Amygdala (tissue), 56 donors: Measurements from ENCODE around the gene PPRC1.

Experiments used
- DNase-seq, 56 donors: peaks; one replicate each; lab custom pipeline; 2025; lab: John Stamatoyannopoulos, UW

Gene PPRC1

DNA sequence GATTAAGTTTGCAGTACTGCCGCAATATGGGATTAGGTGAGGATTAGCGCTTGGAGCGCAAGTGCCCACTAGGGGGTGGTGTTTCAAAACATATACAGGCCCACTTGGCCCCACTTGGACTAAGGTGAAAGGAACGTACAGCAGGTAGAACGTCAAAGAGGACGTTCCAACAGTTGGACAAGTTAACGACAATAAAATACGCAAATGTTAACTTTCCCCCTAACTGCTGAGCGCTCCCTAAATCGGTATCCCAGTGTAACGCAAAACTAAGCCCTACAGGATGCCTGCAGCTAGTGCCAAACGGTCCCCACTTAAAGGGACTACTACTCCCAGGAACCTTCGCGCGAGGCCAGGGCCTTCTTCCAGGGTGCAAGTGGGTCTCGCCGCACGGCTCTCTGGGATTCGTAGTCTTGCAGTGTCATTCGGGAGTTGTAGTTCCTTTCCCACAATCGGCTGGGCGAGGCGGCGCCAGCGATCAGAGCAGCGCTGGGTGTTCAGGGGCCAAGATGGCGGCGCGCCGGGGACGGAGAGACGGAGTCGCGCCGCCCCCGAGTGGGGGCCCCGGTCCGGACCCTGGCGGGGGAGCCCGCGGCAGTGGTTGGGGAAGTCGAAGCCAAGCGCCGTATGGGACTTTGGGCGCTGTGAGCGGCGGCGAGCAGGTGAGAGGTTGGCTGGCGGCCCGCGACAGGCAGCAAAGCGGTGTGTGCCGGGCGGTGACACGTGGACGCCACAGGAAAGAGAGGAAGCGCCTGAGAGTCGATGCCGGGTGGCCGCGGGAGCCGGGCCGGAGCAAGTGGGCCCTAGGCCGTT, at the start of gene PPRC1:
PPRC1 (plus strand) TSS at position 478 of the 810 bp plus-strand sequence; CDS start at position 507, 29 bp downstream.
- peak; percentile 73 to 99 (median 98) for DNase-seq

DNA sequence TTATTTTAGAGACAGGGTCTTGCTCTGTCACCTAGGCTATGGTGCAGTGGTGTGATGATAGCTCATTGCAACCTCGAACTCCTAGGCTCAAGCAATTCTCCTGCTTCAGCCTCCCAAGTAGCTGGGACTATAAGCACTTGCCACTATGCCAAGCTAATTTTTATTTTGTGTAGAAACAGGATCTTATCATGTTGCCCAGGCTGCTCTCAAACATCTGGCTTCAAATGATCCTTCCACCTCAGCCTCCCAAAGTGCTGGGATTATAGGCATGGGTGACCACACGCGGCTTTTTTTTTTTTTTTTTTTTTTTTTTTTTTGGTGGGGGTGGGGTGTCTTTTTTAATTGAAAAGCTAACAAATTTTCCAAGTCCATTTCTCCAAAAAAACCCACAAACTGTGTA, 49.3 kb upstream of the PPRC1 start:
- DNase-seq: no peak

GRCh38 chr10:102085336-102085735, 47.5 kb upstream of the PPRC1 start:
- DNase-seq: no peak

- DNase-seq: no peak
These were observed 46.6 kb upstream of the PPRC1 start for GRCh38 chr10:102086196-102086595.

DNA sequence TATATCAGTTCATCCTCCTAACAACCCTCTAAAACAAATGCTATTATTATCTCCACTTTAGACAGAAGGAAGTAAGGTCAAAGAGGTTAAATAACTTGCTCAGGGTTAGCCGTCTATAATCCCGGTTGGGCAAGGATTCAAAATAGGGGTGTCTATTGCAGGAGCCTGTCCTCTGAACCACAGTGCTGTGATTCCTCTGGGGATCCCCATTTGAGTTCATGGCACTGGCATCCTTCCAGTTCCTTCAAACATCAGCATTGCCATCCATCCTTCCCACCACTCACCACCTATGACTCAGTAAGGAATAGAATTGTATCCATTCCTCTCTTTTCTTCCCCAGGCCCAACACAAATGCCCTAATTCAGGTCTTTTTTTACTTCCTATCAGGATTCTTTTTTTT, 42.1 kb upstream of the PPRC1 start:
- DNase-seq: no peak

GRCh38 chr10:102096449-102096848, 36.4 kb upstream of the PPRC1 start:
- DNase-seq: no peak

GRCh38 chr10:102101152-102101551, 31.7 kb upstream of the PPRC1 start:
- DNase-seq: no peak

- DNase-seq: no peak
These were observed 30.4 kb upstream of the PPRC1 start for GRCh38 chr10:102102421-102102820.

DNA sequence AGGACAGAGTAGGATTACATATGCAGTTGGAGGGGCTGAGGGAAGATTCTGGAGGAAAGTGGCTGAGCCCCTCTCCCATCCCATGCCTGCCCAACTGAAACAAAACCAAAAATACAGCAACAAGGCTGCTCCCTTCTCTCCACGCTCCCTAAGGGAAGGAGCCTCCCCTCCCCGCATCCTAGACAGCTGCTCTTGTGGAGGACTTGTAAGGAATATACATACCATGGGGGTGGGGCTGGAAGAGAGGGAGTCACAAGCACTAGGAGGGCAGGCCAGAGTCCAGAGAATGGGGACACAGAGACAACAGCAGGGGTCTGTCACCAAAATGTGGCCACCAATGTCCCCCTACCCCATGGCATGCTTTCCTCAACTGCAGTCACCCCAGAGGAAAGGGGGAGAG, 25.8 kb upstream of the PPRC1 start:
- DNase-seq: no peak

DNA sequence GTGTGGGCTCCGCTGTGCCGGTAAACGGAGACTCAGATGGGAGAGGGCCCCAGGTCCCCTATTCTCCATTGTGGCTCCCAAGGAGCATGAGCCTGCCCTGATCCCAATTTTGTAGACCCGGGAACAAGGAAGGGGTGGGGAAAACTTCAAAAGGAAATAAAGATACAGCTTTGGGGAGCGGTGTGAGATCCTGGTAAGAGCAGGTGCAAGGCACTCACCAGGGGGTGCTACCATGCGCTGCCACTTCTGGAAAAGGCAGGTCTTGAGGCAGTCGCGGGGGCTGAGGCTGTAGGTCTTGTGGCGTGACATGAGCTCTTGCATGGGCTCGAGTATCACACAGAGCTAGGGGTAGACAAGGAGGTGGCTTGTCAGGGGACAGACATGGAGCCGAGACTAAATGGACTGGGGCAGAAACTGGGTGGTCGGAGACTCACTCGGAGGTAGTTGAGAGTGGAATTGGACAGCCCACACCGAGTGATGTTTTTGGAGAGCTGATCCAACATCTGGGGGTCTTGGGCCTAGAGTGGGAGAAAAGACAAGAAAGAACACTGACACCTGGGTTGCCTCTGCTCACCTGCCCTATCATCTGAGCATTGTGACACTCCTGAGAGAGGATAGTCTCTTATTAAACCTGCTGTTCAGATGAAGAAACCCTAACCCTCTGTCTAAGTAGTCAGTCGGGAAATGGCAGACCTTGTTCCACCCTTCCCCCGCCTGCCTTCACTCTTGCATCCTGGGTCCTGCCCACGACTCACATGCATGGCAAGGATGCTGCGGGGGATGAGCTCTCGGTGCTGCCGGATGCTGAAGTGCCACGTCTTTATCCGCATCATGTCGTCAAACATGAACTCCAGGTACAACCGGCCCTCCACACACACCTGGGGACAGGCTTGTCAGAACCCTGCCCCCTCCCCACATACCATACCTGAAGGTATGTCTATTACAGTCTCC, 23.4 kb upstream of the PPRC1 start:
- no peak for DNase-seq

- DNase-seq: no peak
These were observed 21.6 kb upstream of the PPRC1 start for GRCh38 chr10:102111276-102111675.

DNA sequence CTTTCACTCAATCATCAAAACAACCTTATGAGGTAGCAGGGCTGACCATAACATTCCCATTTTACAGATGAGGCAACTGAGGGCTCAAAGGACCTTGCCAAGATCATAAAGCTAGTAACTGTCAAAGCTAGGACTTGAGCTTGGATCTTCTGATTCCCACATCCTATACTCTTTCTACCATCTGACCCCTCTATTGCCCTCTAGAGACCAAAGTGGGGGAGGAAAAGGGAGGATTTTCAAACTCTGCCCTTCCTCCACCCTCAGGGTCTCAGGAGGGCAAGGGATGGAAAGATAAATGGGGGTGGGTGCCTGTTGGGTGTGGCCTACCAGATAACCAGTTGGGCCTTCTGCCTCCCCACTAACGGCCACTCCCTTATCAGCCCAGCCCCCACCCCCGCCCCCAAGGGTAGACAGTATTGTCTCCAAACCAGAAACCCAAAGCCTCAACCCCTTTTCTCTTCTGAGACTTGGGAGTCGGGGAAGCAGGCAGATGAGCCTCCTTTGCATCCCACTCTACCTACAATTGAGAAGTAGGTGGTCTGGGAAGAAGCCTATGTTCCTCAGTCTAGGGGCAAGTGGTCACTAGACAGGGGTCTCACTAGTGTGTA, 20.5 kb upstream of the PPRC1 start:
- no peak for DNase-seq

DNA sequence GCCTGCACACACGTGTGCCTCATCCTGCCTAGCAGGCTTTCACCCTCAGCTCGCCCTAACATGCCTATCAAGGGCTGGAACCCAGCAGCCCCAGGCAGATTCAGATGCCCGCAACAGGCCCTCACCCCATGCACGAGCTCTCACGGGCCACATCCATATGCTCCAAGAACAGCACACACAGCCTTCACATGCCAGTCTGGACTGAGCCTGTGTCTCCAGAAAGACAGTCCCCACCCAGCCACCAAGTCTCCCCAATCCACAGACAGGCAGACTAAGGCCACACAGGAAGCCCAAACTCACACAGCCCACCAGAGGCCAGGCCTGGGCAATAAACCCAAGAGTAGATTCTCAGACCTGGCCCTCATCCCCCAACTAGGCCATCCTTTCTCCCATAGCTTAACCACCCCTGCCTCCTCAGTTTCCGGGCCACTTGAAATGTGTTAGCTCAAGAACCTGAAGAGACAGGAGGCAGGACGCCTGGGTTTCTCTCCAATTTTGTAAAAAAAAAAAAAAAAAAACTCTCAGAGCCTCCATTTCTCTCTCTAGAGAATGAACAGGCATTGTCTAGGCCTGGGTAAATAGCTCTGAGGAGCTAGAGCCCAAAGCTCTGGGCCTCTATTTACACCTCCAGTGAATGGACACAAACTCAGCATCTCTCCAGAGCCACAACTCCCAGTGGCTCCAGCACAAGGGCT, 19.4 kb upstream of the PPRC1 start:
- no peak for DNase-seq

GRCh38 chr10:102113956-102114857, 18.6 kb upstream of the PPRC1 start:
- DNase-seq: peak in 10 of 56 donors; percentile 17 to 61 (median 40)

- peak in 55 of 56 donors; percentile 27 to 95 (median 82) for DNase-seq
These were observed 17.8 kb upstream of the PPRC1 start for GRCh38 chr10:102114861-102115618.

DNA sequence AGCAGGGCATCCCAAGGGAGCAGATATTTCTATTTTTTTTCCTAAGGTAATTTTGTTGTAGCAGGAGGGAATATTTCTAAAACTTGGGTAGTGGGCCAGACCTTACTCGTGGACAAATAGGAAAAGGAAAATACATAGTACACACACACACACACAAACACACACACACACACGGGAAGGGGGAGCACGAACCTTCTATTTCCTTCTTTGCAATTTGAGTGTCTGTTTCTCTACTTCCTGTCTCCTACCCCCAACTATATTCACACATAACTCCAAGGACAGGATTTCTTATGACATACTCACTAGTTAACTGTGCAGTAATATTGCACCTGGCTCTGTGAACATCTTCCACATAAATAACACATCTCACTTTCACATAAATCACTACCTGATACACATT, 17.1 kb upstream of the PPRC1 start:
- DNase-seq: no peak

GRCh38 chr10:102116656-102117055, 16.2 kb upstream of the PPRC1 start:
- DNase-seq: no peak

- DNase-seq: peak in 55 of 56 donors; percentile 45 to 92 (median 83)
These were observed 15.3 kb upstream of the PPRC1 start for GRCh38 chr10:102117391-102118159.
